Measurements from ENCODE around the gene ABHD1.
A peak's percentile ranks its signal among the peaks of the same experiment; 100 is the strongest.
"Not testable (repeated sequence)": the region's sequence is repeated elsewhere in the genome, so short reads cannot be mapped to it uniquely, and the experiment has no call there.

The ABHD1 gene

DNA sequence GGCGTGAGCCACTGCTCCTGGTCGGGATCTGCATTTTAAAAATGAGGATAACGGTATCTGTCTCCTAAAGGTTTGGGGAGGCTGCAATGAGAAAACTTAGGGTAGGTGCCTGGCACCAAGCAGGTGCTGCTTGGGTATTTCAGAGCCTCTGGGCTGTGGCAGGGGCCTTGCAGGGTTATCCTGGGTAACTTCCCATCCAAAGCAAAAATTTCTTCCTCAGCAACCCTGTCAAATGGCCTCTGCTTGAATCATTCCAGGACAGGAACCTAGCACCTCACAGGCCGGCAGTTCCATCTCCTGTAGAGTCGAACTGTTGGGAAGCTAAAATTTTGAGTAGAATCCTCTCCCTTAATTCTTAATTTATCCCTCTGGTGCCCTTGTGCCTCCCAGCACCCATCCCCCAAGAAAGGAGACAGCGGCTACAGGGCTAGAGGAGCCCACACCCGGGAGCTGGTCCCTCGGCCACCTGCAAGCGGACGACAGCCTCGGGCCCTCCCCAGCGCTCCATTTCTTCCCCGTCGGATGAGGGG is 5.6 kb upstream of the ABHD1 start:
- DNase-seq (ENCODE audit: low read depth), result no peak
- H3K4me3 ChIP-seq (ENCODE audit: low read depth, low read length), result peak overlapping the region; percentile 69

GRCh38 chr2:27118525-27119329 is 4.9 kb upstream of the ABHD1 start, which contains the start of gene CGREF1:
Gene CGREF1, minus strand, starts transcription at chr2:27119128. Its CDS starts 14,762 bp downstream, at chr2:27104366.
- H3K4me3 ChIP-seq (ENCODE audit: low read depth, low read length), result peak within 1 kb of the TSS; percentile 69

More for the DNA sequence above, 5.6 kb upstream of the ABHD1 start:
- TF ChIP-seq, protein P1, sequence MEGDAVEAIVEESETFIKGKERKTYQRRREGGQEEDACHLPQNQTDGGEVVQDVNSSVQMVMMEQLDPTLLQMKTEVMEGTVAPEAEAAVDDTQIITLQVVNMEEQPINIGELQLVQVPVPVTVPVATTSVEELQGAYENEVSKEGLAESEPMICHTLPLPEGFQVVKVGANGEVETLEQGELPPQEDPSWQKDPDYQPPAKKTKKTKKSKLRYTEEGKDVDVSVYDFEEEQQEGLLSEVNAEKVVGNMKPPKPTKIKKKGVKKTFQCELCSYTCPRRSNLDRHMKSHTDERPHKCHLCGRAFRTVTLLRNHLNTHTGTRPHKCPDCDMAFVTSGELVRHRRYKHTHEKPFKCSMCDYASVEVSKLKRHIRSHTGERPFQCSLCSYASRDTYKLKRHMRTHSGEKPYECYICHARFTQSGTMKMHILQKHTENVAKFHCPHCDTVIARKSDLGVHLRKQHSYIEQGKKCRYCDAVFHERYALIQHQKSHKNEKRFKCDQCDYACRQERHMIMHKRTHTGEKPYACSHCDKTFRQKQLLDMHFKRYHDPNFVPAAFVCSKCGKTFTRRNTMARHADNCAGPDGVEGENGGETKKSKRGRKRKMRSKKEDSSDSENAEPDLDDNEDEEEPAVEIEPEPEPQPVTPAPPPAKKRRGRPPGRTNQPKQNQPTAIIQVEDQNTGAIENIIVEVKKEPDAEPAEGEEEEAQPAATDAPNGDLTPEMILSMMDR (IDR thresholded peaks at IDR 0.05; ENCODE audit: control insufficient read depth, extremely low read depth, insufficient read depth), result no peak

GRCh38 chr2:27119330-27119670 is 4.3 kb upstream of the ABHD1 start:
- peak overlapping the region; percentile 69 for H3K4me3 ChIP-seq (ENCODE audit: low read depth, low read length)

More at GRCh38 chr2:27118525-27119329, 4.9 kb upstream of the ABHD1 start, which contains the start of gene CGREF1:
- DNase-seq (ENCODE audit: low read depth), result no peak
- TF ChIP-seq, protein P1 (IDR thresholded peaks at IDR 0.05; ENCODE audit: control insufficient read depth, extremely low read depth, insufficient read depth), result no peak

GRCh38 chr2:27121906-27122305 is 1.7 kb upstream of the ABHD1 start:
- no peak for DNase-seq (ENCODE audit: low read depth)
- TF ChIP-seq, protein P1 (IDR thresholded peaks at IDR 0.05; ENCODE audit: control insufficient read depth, extremely low read depth, insufficient read depth), result no peak
- H3K4me3 ChIP-seq (ENCODE audit: low read depth, low read length), result no peak overlapping the region

More at GRCh38 chr2:27119330-27119670, 4.3 kb upstream of the ABHD1 start:
- DNase-seq (ENCODE audit: low read depth), result not testable (repeated sequence)

DNA sequence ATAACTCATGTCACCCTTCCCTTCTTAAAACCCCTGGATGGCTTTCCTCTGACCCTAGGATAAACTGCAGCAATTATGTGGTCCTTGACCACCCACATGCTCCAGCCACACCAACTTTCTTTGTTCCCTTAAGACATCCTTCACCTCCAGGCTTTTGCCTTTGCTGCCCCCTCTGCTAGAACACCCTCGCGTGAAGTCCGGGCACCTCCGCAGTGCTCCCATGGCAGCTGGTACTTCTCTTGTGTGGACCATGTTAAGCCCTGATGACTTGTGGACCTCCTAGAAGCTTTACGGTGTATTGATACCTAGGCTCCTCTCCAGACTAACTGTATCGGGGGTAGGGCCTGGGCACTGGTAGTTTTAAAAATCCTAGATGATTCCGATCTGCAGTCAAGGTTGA is 824 bp upstream of the ABHD1 start:
- TF ChIP-seq, protein P1 (IDR thresholded peaks at IDR 0.05; ENCODE audit: control insufficient read depth, extremely low read depth, insufficient read depth), result no peak
- DNase-seq (ENCODE audit: low read depth), result no peak
- no peak overlapping the region for H3K4me3 ChIP-seq (ENCODE audit: low read depth, low read length)

- DNase-seq (ENCODE audit: low read depth), result no peak
- H3K4me3 ChIP-seq (ENCODE audit: low read depth, low read length), result no peak overlapping the region
- TF ChIP-seq, protein P1 (IDR thresholded peaks at IDR 0.05; ENCODE audit: control insufficient read depth, extremely low read depth, insufficient read depth), result no peak
Measured at GRCh38 chr2:27125104-27125503, 1.5 kb downstream of the ABHD1 start.

DNA sequence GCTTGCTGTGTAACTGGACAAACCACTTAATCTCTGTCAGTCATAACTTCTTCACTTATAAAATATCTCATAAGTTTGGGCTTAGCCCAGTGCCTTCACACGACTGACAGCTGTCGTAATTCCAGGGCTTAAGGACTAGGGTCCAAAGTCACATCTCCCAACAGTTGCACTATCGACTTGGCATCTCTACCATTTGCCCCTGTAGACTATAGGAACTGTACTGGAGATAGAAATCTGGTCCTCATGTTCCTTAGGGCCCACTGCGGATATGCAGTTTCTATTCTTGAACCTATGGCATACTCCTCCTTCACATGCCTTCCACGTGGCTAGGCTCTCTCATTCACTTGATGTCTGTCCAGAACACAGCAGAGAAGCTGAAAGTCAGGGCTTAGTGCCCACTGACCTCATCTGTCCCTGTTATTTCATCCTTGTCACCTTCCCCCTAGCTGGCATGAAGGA is 2.7 kb downstream of the ABHD1 start:
- no peak for DNase-seq (ENCODE audit: low read depth)

More for the DNA sequence above, 2.7 kb downstream of the ABHD1 start:
- H3K4me3 ChIP-seq (ENCODE audit: low read depth, low read length), result no peak overlapping the region
- TF ChIP-seq, protein P1 (IDR thresholded peaks at IDR 0.05; ENCODE audit: control insufficient read depth, extremely low read depth, insufficient read depth), result no peak
